ENCODE results near the gene TOR4A.

GRCh38 chr9:137318602-137319001 lies 41.1 kb downstream of the TOR4A start:
- TF ChIP-seq EZH2 (IDR thresholded peaks at IDR 0.05; ENCODE audit: insufficient read depth, poor library complexity, severe bottlenecking) (no peak), EZH2phosphoT487 (IDR thresholded peaks at IDR 0.05; ENCODE audit: insufficient read depth, low read depth) (no peak)
